Fibroblast of lung (primary cell): Measurements from ENCODE around the gene C10orf90. TPM values are rescaled to one million over a fixed set of nuclear protein-coding genes. Genes with fewer than 3 reads are reported as not detected.

Experiments
- DNase-seq, 2 donors: peaks; one replicate each; pipeline versions ENCODE4 v3.0.0 to v3.0.0-alpha.2; 2010; ENCODE audit warnings: low read depth in 2 of 2
- H2AFZ ChIP-seq: 2 replicates; pipeline ENCODE4 v1.5.1; 2012; ENCODE audit warnings: low read length, control low read depth, inconsistent platforms
- H3K27ac ChIP-seq: 2 replicates; pipeline ENCODE4 v1.5.1; 2011; ENCODE audit warnings: low read length, control low read depth; ENCODE audit not compliant: insufficient read depth
- H3K27me3 ChIP-seq: 2 replicates; pipeline ENCODE4 v1.5.1; 2011; ENCODE audit warnings: mild to moderate bottlenecking, low read length; ENCODE audit not compliant: control insufficient read depth, insufficient read depth
- H3K36me3 ChIP-seq: 2 replicates; pipeline ENCODE4 v1.5.1; 2011; ENCODE audit warnings: low read length; ENCODE audit not compliant: control insufficient read depth, insufficient read depth
- H3K4me1 ChIP-seq: 2 replicates; pipeline ENCODE4 v1.5.1; 2011; ENCODE audit warnings: low read length; ENCODE audit not compliant: control insufficient read depth, insufficient read depth; ENCODE audit errors: extremely low read depth
- H3K4me2 ChIP-seq: 2 replicates; pipeline ENCODE4 v1.5.1; 2011; ENCODE audit warnings: low read length, control low read depth; ENCODE audit not compliant: insufficient read depth; ENCODE audit errors: extremely low read depth
- H3K4me3 ChIP-seq, 4 experiments: fragments of 200-600 bp in 1 of 4; sonication (generic) in 1 of 4; replicated peaks in 1 of 4; 2 replicates each; pipeline ENCODE4 v1.5.1; 2011 to 2016; ENCODE audit warnings: low read length in 4 of 4, low read depth in 3 of 4, mild to moderate bottlenecking in 3 of 4, control low read depth in 2 of 4, inconsistent platforms in 1 of 4, mixed read lengths in 1 of 4; ENCODE audit not compliant: insufficient read depth in 1 of 4; ENCODE audit errors: control extremely low read depth in 1 of 4
- H3K79me2 ChIP-seq: 2 replicates; pipeline ENCODE4 v1.5.1; 2012; ENCODE audit warnings: mild to moderate bottlenecking, low read length, inconsistent platforms; ENCODE audit not compliant: control insufficient read depth, insufficient read depth
- H3K9ac ChIP-seq: 2 replicates; pipeline ENCODE4 v1.5.1; 2011; ENCODE audit warnings: mild to moderate bottlenecking, low read length, control low read depth; ENCODE audit not compliant: insufficient read depth
- H3K9me3 ChIP-seq: 2 replicates; pipeline ENCODE4 v1.5.1; 2012; ENCODE audit warnings: low read depth, low read length; ENCODE audit not compliant: control insufficient read depth, insufficient read depth
- H4K20me1 ChIP-seq: 2 replicates; pipeline ENCODE4 v1.5.1; 2011; ENCODE audit warnings: low read length; ENCODE audit not compliant: control insufficient read depth, insufficient read depth; ENCODE audit errors: extremely low read depth
- CTCF ChIP-seq, 2 donors: IDR thresholded peaks in 1 of 2; conservative IDR thresholded peaks in 1 of 2; 1 replicate in 1 of 2; 2 replicates in 1 of 2; pipeline ENCODE4 v1.5.1; 2011 to 2012; ENCODE audit warnings: low read length in 2 of 2, control low read depth in 1 of 2, inconsistent platforms in 1 of 2, low read depth in 1 of 2, mild to moderate bottlenecking in 1 of 2
- EZH2 ChIP-seq: IDR thresholded peaks from 2 replicates; pipeline ENCODE4 v1.5.1; 2012; ENCODE audit warnings: low read length, control low read depth, mild to moderate bottlenecking; ENCODE audit errors: missing control alignments
- polyA plus RNA-seq, 2 donors: library from polyadenylated mRNA; depleted of rRNA in 1 of 2; stranded (reverse) in 1 of 2; unstranded in 1 of 2; fragments of >200 nt; gene quantifications; 2 replicates each; pipeline ENCODE4 v1.2.1, GENCODE V29; 2011 to 2012; ENCODE audit warnings: missing spikeins in 1 of 2
- total RNA-seq: library from RNA; depleted of rRNA; stranded (reverse); fragments of >200 nt; gene quantifications from 2 replicates; pipeline ENCODE4 v1.2.1, GENCODE V29; 2014

The C10orf90 gene
- total and polyA plus RNA-seq, 2 donors (not counting 1 experiment from before 2014, with no cell fraction given), result 0.17 to 0.65 TPM

- no peaks in the 10 kb centered on the region for H3K79me2 ChIP-seq
- H3K27ac ChIP-seq, result no peak overlapping the region
- no peak overlapping the region for H3K4me3 ChIP-seq
- H3K9ac ChIP-seq, result no peak overlapping the region
- TF ChIP-seq EZH2 (no peak), CTCF (conservative IDR thresholded peaks at IDR 0.05 in 1 of 2, IDR thresholded peaks at IDR 0.05 in 1 of 2; ENCODE audit: low read depth in 1 of 2, low read length in 2 of 2) (no peak)
- H2AFZ ChIP-seq, result no peak overlapping the region
- H4K20me1 ChIP-seq, result no peaks in the 10 kb centered on the region
- no peak for DNase-seq
- H3K4me2 ChIP-seq, result no peak overlapping the region
- no peaks in the 10 kb centered on the region for H3K9me3 ChIP-seq
- no peaks in the 10 kb centered on the region for H3K27me3 ChIP-seq
- H3K4me1 ChIP-seq, result no peaks in the 10 kb centered on the region
- H3K36me3 ChIP-seq, result no peaks in the 10 kb centered on the region
These were observed 146.0 kb downstream of the C10orf90 start for GRCh38 chr10:126524526-126524925.

- Histone ChIP-seq H3K9ac (no peak overlapping the region), H3K27me3 (no peaks in the 10 kb centered on the region), H3K4me3 (no peak overlapping the region), H2AFZ (no peak overlapping the region), H3K4me1 (no peaks in the 10 kb centered on the region), H3K27ac (no peak overlapping the region), H3K9me3 (no peaks in the 10 kb centered on the region), H3K36me3 (no peaks in the 10 kb centered on the region), H3K4me2 (no peak overlapping the region), H3K79me2 (no peaks in the 10 kb centered on the region), H4K20me1 (no peaks in the 10 kb centered on the region)
- no peak for DNase-seq
- TF ChIP-seq EZH2 (no peak), CTCF (conservative IDR thresholded peaks at IDR 0.05 in 1 of 2, IDR thresholded peaks at IDR 0.05 in 1 of 2; ENCODE audit: low read depth in 1 of 2, low read length in 2 of 2) (no peak)
These were observed 147.4 kb downstream of the C10orf90 start for GRCh38 chr10:126523071-126523470.

- TF ChIP-seq EZH2 (no peak), CTCF (conservative IDR thresholded peaks at IDR 0.05 in 1 of 2, IDR thresholded peaks at IDR 0.05 in 1 of 2; ENCODE audit: low read depth in 1 of 2, low read length in 2 of 2) (no peak)
- Histone ChIP-seq H3K4me1 (no peaks in the 10 kb centered on the region), H2AFZ (no peak overlapping the region), H3K9me3 (no peaks in the 10 kb centered on the region), H4K20me1 (no peaks in the 10 kb centered on the region), H3K27ac (no peak overlapping the region), H3K27me3 (no peaks in the 10 kb centered on the region), H3K4me2 (no peak overlapping the region), H3K4me3 (no peak overlapping the region), H3K9ac (no peak overlapping the region), H3K79me2 (no peaks in the 10 kb centered on the region), H3K36me3 (no peaks in the 10 kb centered on the region)
- DNase-seq, result peak in 1 of 2 donors; percentile 71
These were observed 149.1 kb downstream of the C10orf90 start for GRCh38 chr10:126521399-126521798.
